H1 (cell line): ENCODE measurements around the gene ACAP3. TPM values are rescaled to one million over a fixed set of nuclear protein-coding genes. Genes with fewer than 3 reads are reported as not detected.

ENCODE experiments used
- ATF2 ChIP-seq: IDR thresholded peaks from 2 replicates; pipeline ENCODE4 v1.6.1; 2012; ENCODE audit warnings: low read length, inconsistent platforms
- E2F6 ChIP-seq: IDR thresholded peaks from 2 replicates; pipeline ENCODE4 v1.6.1; 2012; ENCODE audit warnings: inconsistent platforms
- SP2 ChIP-seq: IDR thresholded peaks from 2 replicates; pipeline ENCODE4 v1.6.1; 2012; ENCODE audit warnings: mild to moderate bottlenecking, low read length, inconsistent platforms
- polyA plus RNA-seq, 7 experiments: library from polyadenylated mRNA; depleted of rRNA in 3 of 7; stranded (reverse) in 5 of 7; unstranded in 2 of 7; fragments of >200 nt in 5 of 7; fragments of 200-250 nt in 2 of 7; gene quantifications; 1 replicate in 5 of 7; 2 replicates in 1 of 7; 4 replicates in 1 of 7; pipeline versions ENCODE4 v1.2.1 to v1.2.3, GENCODE V29; 2011 to 2013; ENCODE audit warnings: missing spikeins in 2 of 7, mixed read lengths in 2 of 7
- total RNA-seq: library from RNA; stranded (reverse); fragmentation: NEBNext Ultra II Directional; extraction: Animal tissue kit (Norgen Biotek cat#: 25700); gene quantifications from 2 replicates; pipeline ENCODE4 v1.2.1, GENCODE V29; 2021

The ACAP3 gene
- total and polyA plus RNA-seq, 2 of the 8 experiments (the other 6 are each of a cell fraction or from before 2014, with no cell fraction given), result 14.8 to 28.3 TPM

- peak; percentile 96 for TF ChIP-seq E2F6
- no peak for TF ChIP-seq SP2
- peak; percentile 96 for TF ChIP-seq ATF2
- TF ChIP-seq, all 59 proteins: peak for 6
These were observed 3.1 kb downstream of the ACAP3 start (continued) for GRCh38 chr1:1304331-1305299.
